Central memory CD4-positive, alpha-beta T cell (primary cell): ENCODE results near the gene SGTA.
"Not testable (repeated sequence)": the region's sequence is repeated elsewhere in the genome, so short reads cannot be mapped to it uniquely, and the experiment has no call there.

Source experiments
- DNase-seq: peaks from one replicate; pipeline ENCODE4 v3.0.0; 2022

SGTA gene

GRCh38 chr19:2722541-2723344 lies 60.3 kb downstream of the SGTA start:
- no peak for DNase-seq

- no peak for DNase-seq
These were observed 61.2 kb downstream of the SGTA start for GRCh38 chr19:2721570-2722540.

- no peak for DNase-seq
These were observed 62.1 kb downstream of the SGTA start, which contains the start of gene DIRAS1 for GRCh38 chr19:2720777-2721569. TSS of gene DIRAS1 (minus strand) at chr19:2721372. CDS start at chr19:2717806, 3,566 bp downstream.

DNA sequence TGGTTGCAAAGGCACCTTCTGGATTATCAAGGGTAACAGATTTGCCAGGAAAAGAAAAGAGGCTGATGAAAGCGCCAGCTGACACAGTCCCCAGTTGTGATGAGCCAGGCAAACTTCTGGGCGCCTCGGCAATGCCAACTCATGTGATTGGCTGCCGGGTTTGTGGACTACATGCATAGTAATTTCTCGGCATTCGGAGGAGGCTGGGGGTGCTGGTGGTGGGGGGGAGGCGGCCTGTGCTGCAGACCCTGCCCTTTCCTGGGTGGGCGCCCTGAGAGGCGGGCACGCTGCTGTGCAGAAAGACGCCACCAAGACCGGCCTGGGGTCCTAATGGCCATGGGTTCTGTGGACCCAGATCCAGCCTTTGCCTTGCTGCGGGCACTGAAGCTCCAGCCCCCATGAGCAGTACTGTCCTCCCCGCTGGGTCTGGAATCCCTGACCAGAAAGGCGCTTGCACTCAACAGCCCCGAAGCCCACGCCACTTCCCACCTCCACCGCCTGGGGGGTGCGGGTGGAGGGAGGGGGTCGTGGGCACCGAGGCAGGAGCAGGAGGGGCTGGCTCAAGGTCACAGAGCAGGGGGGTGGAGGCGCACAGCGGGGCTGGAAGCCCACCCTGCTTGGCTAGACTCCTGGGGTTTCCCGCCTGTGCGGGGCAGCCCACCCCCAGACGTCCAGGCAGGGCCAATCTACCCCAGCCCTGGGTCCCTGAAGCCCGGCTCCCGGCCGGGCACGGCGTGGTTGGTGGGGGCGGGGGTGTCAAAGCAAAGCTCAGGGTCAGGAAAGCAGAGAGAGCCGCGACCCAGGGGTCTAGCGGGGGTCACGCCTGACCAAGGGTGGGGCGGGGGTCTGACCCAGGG lies 62.9 kb downstream of the SGTA start:
- no peak for DNase-seq

DNA sequence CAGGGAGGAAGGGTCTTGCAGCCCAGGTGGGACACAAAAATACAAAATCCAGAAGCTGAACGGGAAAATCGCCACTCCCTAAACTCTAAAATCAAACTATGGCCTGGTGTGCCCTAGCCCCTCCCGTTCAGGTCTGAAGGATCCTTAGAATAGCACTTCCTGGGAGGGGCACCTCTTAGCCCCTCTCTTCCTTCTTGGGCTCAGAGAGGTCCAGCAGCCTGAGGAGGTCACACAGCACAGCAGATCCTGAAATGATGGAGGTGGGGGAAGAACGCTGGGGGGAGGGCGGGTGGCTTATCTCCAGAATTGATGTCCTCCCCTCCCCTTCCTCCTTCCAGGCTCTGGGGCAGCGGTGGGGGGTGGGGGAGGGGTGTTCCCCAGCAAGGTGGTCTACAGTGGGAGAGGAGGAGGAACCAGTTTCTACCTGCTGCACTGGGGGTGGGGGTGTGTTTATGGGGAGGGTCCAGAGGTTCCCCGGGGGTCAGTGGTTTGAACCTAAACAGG lies 63.8 kb downstream of the SGTA start:
- no peak for DNase-seq

- no peak for DNase-seq
These were observed 65.2 kb downstream of the SGTA start for GRCh38 chr19:2717638-2718541.

GRCh38 chr19:2716722-2717637 lies 66.1 kb downstream of the SGTA start:
- DNase-seq, result no peak

DNA sequence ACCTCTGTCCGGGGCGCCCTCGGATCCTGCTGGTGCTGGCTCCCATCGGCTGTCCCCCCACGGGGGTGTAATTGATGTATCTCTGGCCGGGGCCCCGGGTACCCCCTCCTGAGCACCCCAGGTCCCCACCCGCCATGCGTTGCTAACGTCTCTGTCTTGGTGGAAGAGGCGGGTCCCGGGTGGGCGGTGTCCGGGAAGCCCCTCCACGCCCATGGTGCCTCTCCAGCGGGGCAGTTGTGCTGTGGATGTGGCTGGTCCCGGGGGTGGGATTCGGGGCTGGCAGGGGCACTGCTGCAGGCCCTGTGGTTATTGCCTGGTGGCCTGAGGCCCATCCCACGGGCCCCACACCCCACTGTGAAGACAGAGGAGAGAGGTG lies 66.8 kb downstream of the SGTA start:
- DNase-seq, result no peak

- no peak for DNase-seq
These were observed 67.4 kb downstream of the SGTA start for GRCh38 chr19:2715470-2716274.

DNA sequence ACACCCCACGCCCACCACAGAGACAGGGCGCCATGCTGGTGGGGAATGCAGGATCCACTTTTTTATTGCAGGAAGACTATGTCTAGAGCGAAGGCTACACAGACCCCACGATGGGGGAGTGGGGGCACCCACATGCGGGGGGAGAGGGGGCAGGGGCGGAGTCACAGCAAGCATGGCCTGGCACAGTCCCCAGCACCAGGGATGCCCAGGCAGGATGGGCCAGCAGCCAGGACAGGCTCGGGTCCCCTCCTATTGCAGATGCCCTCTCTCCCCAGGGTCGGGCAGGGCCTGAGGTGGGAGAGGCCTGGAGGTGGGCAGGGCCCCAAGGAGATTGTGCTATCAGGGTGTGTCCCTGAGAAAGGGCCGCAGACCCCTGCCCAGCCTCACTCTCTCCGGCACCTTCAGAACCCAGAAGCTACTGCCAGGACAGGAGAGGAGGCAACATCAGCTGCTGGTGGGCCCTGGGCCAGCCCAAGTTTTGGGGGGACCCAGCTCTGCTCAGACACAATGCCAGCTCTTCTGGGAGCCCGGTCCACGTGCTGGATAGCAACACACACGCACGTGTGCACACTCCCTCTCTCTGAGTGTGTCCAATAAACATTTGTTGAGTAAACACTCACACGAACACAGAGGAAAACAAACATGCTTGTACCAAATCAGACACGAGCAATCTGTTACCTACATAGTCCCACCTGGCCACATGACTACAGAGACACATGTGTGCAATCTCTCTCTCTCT lies 68.4 kb downstream of the SGTA start:
- no peak for DNase-seq

GRCh38 chr19:2714102-2714501 lies 69.0 kb downstream of the SGTA start:
- DNase-seq, result not testable (repeated sequence)

GRCh38 chr19:2713170-2713569 lies 69.9 kb downstream of the SGTA start:
- not testable (repeated sequence) for DNase-seq

DNA sequence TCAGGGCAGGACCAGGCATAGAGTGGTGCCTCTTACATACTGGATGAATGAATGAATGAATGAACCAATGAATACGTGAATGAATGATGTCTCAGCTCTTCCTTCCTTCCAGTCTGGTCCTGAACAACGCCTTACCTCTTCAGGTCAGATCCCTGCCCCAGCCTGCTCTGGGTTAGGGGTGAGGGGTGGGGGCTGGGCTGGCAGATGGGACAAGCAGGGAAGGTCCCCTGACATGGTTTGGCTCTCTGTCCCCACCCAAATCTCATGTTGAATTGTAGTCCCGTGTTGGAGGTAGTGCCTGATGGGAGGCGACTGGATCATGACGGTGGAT lies 71.2 kb downstream of the SGTA start:
- no peak for DNase-seq

- no peak for DNase-seq
These were observed 71.8 kb downstream of the SGTA start for GRCh38 chr19:2711172-2711874.

GRCh38 chr19:2706251-2706650 lies 76.8 kb downstream of the SGTA start:
- no peak for DNase-seq
